ENCODE data around the gene CLEC7A. TPM values are rescaled to one million over a fixed set of nuclear protein-coding genes. Genes with fewer than 3 reads are reported as not detected.

Gene CLEC7A
- total RNA-seq, 1 donor from 2014 or later = 1.1 TPM

- Histone ChIP-seq H3K36me3 (ENCODE audit: insufficient read depth, low read length) (no peaks in the 10 kb centered on the region), H3K4me3 (ENCODE audit: insufficient read depth, low read depth, low read length) (no peak overlapping the region), H3K9ac (ENCODE audit: low read length) (no peak overlapping the region), H3K4me1 (ENCODE audit: insufficient read depth, low read length) (no peaks in the 10 kb centered on the region), H4K20me1 (ENCODE audit: insufficient read depth, low read length) (no peaks in the 10 kb centered on the region), H3K9me3 (ENCODE audit: insufficient read depth, low read depth, low read length) (no peaks in the 10 kb centered on the region), H3K27ac (ENCODE audit: low read depth, low read length) (no peak overlapping the region), H3K4me2 (ENCODE audit: low read length) (no peak overlapping the region), H2AFZ (ENCODE audit: low read depth, low read length) (no peak overlapping the region), H3K79me2 (ENCODE audit: insufficient read depth, low read length) (no peaks in the 10 kb centered on the region), H3K27me3 (ENCODE audit: insufficient read depth, low read length) (no peaks in the 10 kb centered on the region)
- H3K4me3 Mint-ChIP-seq (ENCODE audit: unreplicated experiment) = no peak overlapping the region
- H3K4me1 Mint-ChIP-seq (ENCODE audit: low read depth, unreplicated experiment) = no peaks in the 10 kb centered on the region
- FAIRE-seq = no peak
- H3K36me3 Mint-ChIP-seq (ENCODE audit: low read depth, unreplicated experiment) = no peaks in the 10 kb centered on the region
- TF ChIP-seq, protein P1, sequence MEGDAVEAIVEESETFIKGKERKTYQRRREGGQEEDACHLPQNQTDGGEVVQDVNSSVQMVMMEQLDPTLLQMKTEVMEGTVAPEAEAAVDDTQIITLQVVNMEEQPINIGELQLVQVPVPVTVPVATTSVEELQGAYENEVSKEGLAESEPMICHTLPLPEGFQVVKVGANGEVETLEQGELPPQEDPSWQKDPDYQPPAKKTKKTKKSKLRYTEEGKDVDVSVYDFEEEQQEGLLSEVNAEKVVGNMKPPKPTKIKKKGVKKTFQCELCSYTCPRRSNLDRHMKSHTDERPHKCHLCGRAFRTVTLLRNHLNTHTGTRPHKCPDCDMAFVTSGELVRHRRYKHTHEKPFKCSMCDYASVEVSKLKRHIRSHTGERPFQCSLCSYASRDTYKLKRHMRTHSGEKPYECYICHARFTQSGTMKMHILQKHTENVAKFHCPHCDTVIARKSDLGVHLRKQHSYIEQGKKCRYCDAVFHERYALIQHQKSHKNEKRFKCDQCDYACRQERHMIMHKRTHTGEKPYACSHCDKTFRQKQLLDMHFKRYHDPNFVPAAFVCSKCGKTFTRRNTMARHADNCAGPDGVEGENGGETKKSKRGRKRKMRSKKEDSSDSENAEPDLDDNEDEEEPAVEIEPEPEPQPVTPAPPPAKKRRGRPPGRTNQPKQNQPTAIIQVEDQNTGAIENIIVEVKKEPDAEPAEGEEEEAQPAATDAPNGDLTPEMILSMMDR (IDR thresholded peaks at IDR 0.05; ENCODE audit: insufficient read depth, low read depth, low read length) = no peak
- no peak for TF ChIP-seq EZH2 (IDR thresholded peaks at IDR 0.05; ENCODE audit: insufficient read depth, low read length)
- no peak overlapping the region for H3K27ac Mint-ChIP-seq (ENCODE audit: unreplicated experiment)
- DNase-seq (ENCODE audit: low read depth) = no peak
- H3K9me3 Mint-ChIP-seq (ENCODE audit: unreplicated experiment) = peaks cover 3% of the 10 kb centered on the region
- no peaks in the 10 kb centered on the region for H3K27me3 Mint-ChIP-seq (ENCODE audit: low read depth, unreplicated experiment)
Observed at GRCh38 chr12:10084733-10085132, 45.3 kb downstream of the CLEC7A start.

DNA sequence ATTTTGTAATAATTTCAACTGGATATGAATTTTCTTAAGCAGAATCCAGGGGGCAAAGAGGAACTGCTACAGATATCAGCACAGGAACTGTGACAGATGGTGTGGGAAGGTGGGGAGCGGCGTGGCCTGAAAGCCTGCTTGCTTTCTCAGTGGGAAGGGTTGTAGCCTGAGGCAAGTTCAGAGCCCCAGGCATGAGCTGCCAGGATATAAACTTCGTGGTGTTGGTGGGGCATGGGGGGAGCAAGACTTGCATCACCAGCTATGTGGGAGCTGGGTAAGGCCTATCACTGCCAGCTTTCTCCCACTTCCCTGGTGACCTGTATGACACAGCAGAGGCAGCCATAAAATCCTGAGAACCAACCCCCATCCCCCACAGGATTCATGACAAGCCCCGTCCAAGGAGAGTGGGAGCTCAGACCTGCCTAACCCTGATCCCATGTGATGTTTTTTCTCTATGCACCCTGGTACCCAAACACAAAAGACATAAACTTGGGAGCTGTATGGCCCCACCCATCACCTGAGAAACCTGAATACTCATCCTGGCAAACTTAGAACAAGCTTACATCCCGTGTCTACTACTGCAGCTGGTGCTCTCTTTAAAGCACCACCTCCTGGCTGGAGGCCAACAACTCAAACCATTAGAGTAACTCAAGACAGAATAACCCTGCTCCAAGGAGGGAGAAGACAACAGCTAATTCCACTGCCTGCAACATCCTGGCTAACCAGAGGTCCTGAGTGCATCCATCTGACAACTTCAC is 47.7 kb downstream of the CLEC7A start:
- no peak overlapping the region for H3K27ac ChIP-seq (ENCODE audit: low read depth, low read length)
- no peaks in the 10 kb centered on the region for H4K20me1 ChIP-seq (ENCODE audit: insufficient read depth, low read length)
- H3K4me2 ChIP-seq (ENCODE audit: low read length) = no peak overlapping the region
- peaks cover 3% of the 10 kb centered on the region for H3K9me3 Mint-ChIP-seq (ENCODE audit: unreplicated experiment)
- DNase-seq (ENCODE audit: low read depth) = no peak
- no peaks in the 10 kb centered on the region for H3K36me3 Mint-ChIP-seq (ENCODE audit: low read depth, unreplicated experiment)
- H3K36me3 ChIP-seq (ENCODE audit: insufficient read depth, low read length) = no peaks in the 10 kb centered on the region
- H3K4me3 ChIP-seq (ENCODE audit: insufficient read depth, low read depth, low read length) = no peak overlapping the region
- H3K79me2 ChIP-seq (ENCODE audit: insufficient read depth, low read length) = no peaks in the 10 kb centered on the region
- no peaks in the 10 kb centered on the region for H3K27me3 Mint-ChIP-seq (ENCODE audit: low read depth, unreplicated experiment)
- no peak overlapping the region for H3K9ac ChIP-seq (ENCODE audit: low read length)
- no peaks in the 10 kb centered on the region for H3K4me1 Mint-ChIP-seq (ENCODE audit: low read depth, unreplicated experiment)
- no peak overlapping the region for H3K4me3 Mint-ChIP-seq (ENCODE audit: unreplicated experiment)
- H2AFZ ChIP-seq (ENCODE audit: low read depth, low read length) = no peak overlapping the region
- no peaks in the 10 kb centered on the region for H3K27me3 ChIP-seq (ENCODE audit: insufficient read depth, low read length)
- TF ChIP-seq, protein P1 (IDR thresholded peaks at IDR 0.05; ENCODE audit: insufficient read depth, low read depth, low read length) = no peak
- TF ChIP-seq EZH2 (IDR thresholded peaks at IDR 0.05; ENCODE audit: insufficient read depth, low read length) = no peak
- FAIRE-seq = no peak
- H3K27ac Mint-ChIP-seq (ENCODE audit: unreplicated experiment) = no peak overlapping the region
- H3K4me1 ChIP-seq (ENCODE audit: insufficient read depth, low read length) = no peaks in the 10 kb centered on the region
- no peaks in the 10 kb centered on the region for H3K9me3 ChIP-seq (ENCODE audit: insufficient read depth, low read depth, low read length)

DNA sequence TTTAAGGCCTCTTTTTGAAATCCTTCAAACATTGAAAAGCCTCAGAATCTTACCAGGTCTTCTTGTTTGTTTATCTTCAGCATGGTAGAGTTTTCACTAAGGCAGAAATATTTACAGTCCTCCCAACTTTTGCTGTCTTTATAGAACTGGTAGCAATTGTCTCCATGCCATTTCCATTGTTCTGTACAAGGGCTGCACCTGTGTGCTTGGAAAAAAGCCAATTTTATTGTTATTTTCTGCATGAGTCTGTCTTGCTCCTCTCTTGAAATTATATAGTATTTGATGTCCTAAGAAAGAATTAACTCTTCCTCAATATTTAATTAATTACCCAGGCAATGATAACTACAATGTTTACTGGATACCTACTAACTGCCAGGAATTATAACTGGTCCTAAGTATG is 54.5 kb downstream of the CLEC7A start:
- FAIRE-seq = no peak
- Histone ChIP-seq H3K79me2 (ENCODE audit: insufficient read depth, low read length) (no peaks in the 10 kb centered on the region), H3K9me3 (ENCODE audit: insufficient read depth, low read depth, low read length) (no peaks in the 10 kb centered on the region)

More for the DNA sequence above, 54.5 kb downstream of the CLEC7A start:
- H3K27me3 ChIP-seq (ENCODE audit: insufficient read depth, low read length) = no peaks in the 10 kb centered on the region
- no peaks in the 10 kb centered on the region for H3K36me3 Mint-ChIP-seq (ENCODE audit: low read depth, unreplicated experiment)
- no peak overlapping the region for H3K4me2 ChIP-seq (ENCODE audit: low read length)
- H3K36me3 ChIP-seq (ENCODE audit: insufficient read depth, low read length) = no peaks in the 10 kb centered on the region
- no peaks in the 10 kb centered on the region for H3K27me3 Mint-ChIP-seq (ENCODE audit: low read depth, unreplicated experiment)
- no peak overlapping the region for H3K4me3 Mint-ChIP-seq (ENCODE audit: unreplicated experiment)
- no peak overlapping the region for H3K4me3 ChIP-seq (ENCODE audit: insufficient read depth, low read depth, low read length)
- H4K20me1 ChIP-seq (ENCODE audit: insufficient read depth, low read length) = no peaks in the 10 kb centered on the region
- H2AFZ ChIP-seq (ENCODE audit: low read depth, low read length) = no peak overlapping the region
- H3K27ac Mint-ChIP-seq (ENCODE audit: unreplicated experiment) = no peak overlapping the region
- no peak for DNase-seq (ENCODE audit: low read depth)
- no peak overlapping the region for H3K9ac ChIP-seq (ENCODE audit: low read length)
- H3K4me1 ChIP-seq (ENCODE audit: insufficient read depth, low read length) = no peaks in the 10 kb centered on the region
- H3K4me1 Mint-ChIP-seq (ENCODE audit: low read depth, unreplicated experiment) = no peaks in the 10 kb centered on the region
- no peaks in the 10 kb centered on the region for H3K9me3 Mint-ChIP-seq (ENCODE audit: unreplicated experiment)
- no peak overlapping the region for H3K27ac ChIP-seq (ENCODE audit: low read depth, low read length)
- TF ChIP-seq, protein P1 (IDR thresholded peaks at IDR 0.05; ENCODE audit: insufficient read depth, low read depth, low read length) = no peak
- TF ChIP-seq EZH2 (IDR thresholded peaks at IDR 0.05; ENCODE audit: insufficient read depth, low read length) = no peak

All from astrocyte (in vitro differentiated cells and primary cell).